DOHH2 (cell line): ENCODE measurements around the gene SLC35F6.

Experiments used
- CTCF ChIP-seq: fragments of 200-600 bp; sonication (generic); IDR thresholded peaks from one replicate; pipeline ENCODE4 v1.5.1; 2014; ENCODE audit warnings: antibody characterized with exemption, mild to moderate bottlenecking, low read depth, low read length; ENCODE audit not compliant: poor library complexity, severe bottlenecking
- EZH2phosphoT487 ChIP-seq: fragments of 200-600 bp; sonication (generic); IDR thresholded peaks from 2 replicates; pipeline ENCODE4 v1.6.1; 2017; ENCODE audit warnings: borderline replicate concordance, mild to moderate bottlenecking, antibody characterized with exemption, low read length, moderate library complexity, mixed read lengths

DNA sequence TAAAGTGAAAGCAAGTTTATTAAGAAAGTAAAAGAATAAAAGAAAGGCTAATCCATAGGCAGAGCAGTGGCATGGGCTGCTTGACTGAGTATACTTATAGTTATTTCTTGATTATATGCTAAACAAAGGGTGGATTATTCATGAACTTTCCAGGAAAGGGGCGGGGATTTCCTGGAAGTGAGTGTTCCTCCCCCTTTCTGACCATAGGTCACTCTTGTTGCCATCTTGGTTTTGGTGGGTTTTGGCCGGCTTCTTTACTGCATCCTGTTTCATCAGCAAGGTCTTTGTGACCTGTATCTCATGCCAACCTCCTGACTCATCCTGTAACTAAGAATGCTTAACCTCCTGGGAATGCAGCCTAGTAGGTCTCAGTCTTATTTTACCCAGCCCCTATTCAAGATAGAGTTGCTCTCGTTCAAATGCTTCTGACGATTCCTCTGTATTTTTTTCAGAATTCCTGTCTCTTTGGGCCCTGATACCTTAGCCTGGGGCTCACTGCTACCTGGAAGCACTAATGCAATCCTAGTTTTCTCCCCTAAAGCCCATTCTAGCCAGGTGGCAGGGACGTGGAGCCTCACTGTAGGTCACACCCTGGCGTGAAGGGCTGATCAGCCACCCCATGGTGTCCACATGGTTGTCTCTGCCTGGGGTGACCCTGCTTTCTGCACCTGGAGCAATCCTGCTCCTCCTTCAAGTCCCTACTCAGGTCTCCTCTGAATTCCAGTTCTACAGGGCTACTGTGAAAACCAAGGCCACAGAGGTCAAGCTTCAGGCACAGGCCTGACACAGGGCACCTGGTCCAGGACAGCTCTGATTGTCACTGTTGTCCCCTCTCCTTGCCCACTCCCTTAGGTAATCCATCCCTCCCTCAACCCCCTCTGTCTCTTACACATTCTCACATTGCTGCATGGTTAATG lies 6.0 kb upstream of the SLC35F6 start:
- no peak for TF ChIP-seq CTCF
- no peak for TF ChIP-seq EZH2phosphoT487
